Epidermal melanocyte (primary cell): ENCODE data around the gene BDNF.
"Not testable (repeated sequence)": the region's sequence is repeated elsewhere in the genome, so short reads cannot be mapped to it uniquely, and the experiment has no call there.

Experiments
- DNase-seq: peaks from one replicate; pipeline ENCODE4 v3.0.0; 2011; ENCODE audit warnings: low spot score; ENCODE audit not compliant: insufficient read length

BDNF gene

GRCh38 chr11:27672836-27673464 is 27.3 kb downstream of the BDNF start:
- DNase-seq: no peak

DNA sequence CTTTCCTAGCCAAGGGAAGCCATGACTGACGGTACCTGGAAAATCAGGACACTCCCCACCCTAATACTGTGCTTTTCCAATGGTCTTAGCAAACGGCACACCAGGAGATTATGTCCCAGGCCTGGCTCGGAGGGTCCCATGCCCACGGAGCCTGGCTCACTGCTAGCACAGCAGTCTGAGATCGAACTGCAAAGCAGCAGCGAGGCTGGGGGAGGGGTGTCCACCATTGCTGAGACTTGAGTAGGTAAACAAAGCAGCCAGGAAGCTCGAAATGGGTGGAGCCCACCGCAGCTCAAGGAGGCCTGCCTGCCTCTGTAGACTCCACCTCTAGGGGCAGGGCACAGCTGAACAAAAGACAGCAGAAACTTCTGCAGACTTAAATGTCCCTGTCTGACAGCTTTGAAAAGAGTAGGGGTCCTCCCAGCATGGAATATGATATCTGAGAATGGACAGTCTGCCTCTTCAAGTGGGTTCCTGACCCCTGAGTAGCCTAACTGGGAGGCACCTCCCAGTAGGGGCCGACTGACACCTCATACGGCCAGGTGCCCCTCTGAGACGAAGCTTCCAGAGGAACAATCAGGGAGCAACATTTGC is 34.6 kb downstream of the BDNF start:
- DNase-seq: not testable (repeated sequence)

- DNase-seq: no peak
These were observed 36.9 kb downstream of the BDNF start for GRCh38 chr11:27663326-27663725.

GRCh38 chr11:27660171-27660570 is 40.1 kb downstream of the BDNF start:
- DNase-seq: no peak

GRCh38 chr11:27658535-27659236 is 41.6 kb downstream of the BDNF start:
- DNase-seq: no peak

- DNase-seq: no peak
These were observed 43.3 kb downstream of the BDNF start for GRCh38 chr11:27656806-27657483.

DNA sequence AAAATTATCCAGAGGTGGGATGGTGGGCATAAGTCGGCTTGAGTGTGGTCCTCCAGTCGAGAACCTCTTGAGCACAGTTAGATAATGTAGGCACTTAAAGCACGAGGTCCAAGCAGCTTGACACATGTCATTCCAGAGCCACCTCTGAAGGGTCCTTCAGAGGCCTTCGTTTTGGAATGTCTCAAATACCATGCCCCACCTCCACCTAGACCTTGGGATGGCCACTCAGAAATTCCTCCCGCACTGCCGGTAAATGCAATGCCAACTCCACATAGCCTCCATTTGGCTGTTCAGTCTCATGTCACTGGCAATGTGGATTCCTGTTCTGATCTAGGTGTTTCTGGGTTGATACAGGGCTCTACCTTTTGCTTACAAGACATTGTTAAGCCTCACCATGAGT is 43.9 kb downstream of the BDNF start:
- no peak for DNase-seq

GRCh38 chr11:27653990-27654758 is 46.1 kb downstream of the BDNF start:
- DNase-seq: no peak

DNA sequence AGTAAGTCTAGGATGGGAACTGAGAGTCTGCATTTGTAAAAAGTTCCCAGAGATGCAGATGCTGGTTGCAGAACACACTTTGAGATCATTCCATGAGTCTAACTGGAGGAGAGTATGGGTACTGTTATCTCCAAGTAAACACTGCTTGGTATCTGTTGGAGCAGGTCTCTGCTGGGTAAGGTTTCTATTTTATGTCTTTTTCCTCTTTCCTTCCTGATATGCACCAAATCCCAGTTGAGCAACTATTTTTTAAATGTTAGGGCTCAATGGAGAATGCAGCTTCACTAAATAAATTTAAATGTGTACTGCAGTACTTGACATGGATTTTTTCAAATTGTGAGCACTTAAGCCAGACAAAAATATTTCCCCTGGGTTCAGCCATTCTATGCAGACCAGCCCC is 48.5 kb downstream of the BDNF start:
- DNase-seq: no peak

GRCh38 chr11:27650988-27651387 is 49.3 kb downstream of the BDNF start:
- no peak for DNase-seq

DNA sequence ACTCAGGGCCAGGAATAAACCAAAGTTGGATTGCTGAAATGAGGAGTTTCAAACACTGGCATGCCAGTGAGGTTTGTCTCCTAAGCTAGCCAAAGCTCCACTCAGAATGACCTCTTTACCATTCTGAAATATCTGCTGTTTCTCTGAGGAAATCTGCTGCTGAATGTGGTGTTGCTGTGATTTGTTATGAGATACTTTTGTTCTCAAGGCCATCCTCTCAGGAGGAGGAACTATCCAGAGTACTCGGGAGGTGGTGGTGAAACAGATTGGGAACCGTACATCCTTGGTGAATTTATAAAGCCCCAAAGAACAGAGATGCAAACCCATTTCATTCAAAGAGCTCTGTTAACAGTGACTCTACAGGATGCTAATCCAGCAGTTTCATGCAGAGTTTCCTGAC is 50.5 kb downstream of the BDNF start:
- DNase-seq: no peak

DNA sequence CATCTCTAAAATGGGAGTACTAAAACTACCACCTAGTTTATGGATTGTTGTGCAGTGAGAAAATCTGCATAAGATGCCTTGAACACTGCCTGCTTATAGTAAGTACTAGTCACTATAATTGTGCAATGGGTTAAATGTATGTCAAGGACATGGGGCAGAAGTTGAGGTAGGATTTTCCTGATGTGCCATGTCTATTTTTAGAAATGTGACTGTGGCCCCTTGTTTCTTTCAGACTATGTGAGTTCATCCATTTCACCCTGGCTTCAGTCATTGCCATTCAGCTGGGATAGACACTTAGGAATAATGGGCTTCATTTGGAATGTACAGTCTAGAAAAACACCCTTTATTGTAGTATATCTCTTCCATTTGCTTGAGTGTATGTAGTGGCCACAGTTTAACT is 51.4 kb downstream of the BDNF start:
- no peak for DNase-seq

GRCh38 chr11:27646051-27646818 is 54.0 kb downstream of the BDNF start:
- DNase-seq: no peak

DNA sequence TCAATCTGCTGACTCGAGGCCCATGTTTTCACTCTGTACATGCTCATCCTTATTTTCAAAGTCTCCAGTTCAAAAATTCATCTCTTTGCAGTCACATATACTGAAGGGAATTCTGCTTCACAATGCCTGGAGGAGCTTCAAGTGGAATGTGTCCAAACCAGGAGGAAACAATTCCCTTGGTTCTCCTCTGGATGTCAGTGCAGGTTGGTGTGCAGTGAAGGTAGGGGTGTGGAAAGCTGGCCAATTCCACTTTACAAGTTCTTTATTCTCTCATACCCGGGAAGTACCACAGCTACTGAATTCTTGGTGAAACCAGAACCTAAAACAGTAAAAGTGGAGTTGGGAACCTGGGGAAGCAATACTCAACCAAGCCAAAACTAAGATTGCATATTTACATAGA is 57.3 kb downstream of the BDNF start:
- no peak for DNase-seq

- DNase-seq: no peak
These were observed 59.3 kb downstream of the BDNF start for GRCh38 chr11:27640954-27641353.

- DNase-seq: no peak
These were observed 64.7 kb downstream of the BDNF start for GRCh38 chr11:27635567-27636037.

DNA sequence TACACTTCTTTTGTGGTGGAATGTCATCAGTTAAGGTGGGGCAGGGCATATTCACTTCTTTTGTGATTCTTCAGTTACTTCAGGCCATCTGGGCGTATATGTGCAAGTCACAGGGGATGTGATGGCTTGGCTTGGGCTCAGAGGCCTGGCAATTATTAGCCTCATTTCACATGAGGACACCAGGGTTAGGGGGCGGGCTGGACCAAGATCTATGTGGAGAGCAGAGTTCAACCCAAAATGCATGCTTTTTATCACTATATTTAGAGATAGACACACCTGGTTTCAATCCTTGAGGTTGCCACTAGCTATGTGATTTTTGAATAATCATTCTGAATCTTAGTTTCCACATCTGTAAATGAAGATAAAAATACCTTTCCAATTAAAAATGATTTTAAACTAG is 65.5 kb downstream of the BDNF start:
- DNase-seq: not testable (repeated sequence)

- DNase-seq: not testable (repeated sequence)
These were observed 66.0 kb downstream of the BDNF start for GRCh38 chr11:27634282-27634681.

DNA sequence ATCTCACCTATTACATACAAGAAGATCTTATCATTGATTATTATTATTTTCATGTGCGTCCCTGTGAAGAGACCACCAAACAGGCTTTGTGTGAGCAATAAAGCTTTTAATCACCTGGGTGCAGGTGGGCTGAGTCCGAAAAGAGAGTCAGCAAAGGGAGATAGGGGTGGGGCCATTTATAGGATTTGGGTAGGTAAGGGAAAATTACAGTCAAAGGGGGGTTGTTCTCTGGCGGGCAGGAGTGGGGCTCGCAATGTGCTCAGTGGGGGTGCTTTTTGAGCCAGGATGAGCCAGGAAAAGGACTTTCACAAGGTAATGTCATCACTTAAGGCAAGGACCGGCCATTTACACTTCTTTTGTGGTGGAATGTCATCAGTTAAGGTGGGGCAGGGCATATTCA is 71.2 kb downstream of the BDNF start:
- not testable (repeated sequence) for DNase-seq

- no peak for DNase-seq
These were observed 72.3 kb downstream of the BDNF start for GRCh38 chr11:27627979-27628378.
